GM21737 (cell line): ENCODE results near the gene ZNF618.

Experiments
- ATAC-seq: cut with Tn5 transposase; IDR thresholded peaks from one replicate; pipeline ENCODE4 v1.9.1; 2021; ENCODE audit warnings: mild to moderate bottlenecking, moderate library complexity; ENCODE audit not compliant: unreplicated experiment

ZNF618 gene

DNA sequence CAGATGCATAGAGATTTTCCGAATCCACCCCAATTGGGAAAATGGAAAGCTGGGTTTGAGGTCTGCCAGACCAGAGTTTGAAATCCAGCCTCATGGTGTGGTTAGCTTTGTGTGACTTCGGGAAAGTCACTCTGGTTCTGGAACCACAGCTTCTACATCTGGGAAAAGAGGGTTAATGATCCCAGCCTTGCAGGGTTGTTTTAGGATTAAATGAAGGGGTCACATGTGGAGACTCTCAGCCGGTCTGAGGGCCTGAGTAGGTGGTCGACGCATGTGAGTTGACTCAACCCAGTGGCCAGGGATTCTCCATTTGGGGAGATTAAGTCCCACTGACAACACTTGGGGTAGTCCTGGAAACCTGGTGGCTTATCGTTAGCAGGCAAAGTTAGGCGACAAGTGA, 6.1 kb downstream of the ZNF618 start:
- no peak for ATAC-seq

DNA sequence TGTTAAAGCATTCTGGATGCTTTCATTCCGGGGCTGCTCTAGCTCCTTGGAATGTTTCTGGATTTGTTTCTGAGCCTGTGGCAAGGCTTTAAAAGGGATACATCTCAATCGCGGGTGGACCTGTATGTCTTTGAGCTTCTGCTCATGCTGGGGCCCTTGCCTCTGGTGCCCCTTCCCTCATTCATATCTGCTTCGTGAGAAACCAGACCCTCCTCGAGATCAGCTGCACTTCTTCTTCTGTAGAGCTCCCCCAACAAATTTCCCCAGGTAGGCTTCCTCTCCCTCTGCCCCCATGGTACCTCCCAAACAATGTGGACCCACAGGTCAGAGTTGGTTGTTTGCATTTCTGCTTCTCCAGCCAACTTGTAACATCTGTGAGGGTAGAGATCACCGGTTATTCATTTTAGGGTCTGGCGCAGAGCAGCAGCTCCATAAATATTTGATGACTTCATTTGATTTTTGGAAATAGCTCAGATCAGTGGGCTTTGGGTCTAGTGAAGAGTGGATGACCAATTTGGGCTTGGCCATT, 6.6 kb downstream of the ZNF618 start:
- no peak for ATAC-seq

DNA sequence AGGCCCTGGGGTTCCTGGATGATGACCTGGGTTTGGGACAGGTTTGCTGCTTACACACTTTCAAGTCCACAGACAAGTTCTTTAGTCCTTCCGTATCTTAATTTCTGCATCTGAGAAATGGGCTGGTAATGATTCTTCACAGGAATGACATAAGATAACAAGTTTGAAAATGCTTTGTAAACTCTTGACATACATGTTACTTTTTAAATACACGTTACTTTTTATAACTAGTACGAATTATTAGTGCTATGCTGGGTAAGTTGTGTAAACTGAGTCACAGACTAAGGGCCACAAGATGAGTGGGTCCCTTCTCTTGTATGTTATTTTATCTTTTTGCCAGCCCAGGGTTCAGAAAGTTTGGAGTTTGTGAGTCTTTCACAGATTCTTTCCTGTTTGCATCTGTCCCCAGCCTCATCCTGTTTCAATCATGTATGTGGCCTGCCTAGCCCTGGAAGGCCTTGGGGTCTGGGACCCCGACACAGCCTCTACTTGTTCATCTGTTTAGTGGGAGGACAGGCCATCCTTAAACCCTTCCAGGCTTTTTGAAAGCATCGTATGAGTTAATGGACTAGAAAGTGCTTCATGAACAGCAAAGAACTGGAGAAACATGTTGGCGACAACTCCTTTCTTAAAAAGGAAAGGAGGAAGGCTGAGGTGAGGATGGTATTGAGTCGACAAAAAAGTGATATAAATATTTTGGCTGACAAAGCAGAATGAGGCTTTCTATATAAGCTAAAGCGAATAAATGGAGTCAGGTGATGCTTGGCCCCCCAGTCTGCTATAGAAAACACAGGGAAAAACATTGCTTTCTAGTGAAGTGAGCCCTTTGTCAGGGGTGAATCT, 9.3 kb downstream of the ZNF618 start:
- ATAC-seq: no peak

DNA sequence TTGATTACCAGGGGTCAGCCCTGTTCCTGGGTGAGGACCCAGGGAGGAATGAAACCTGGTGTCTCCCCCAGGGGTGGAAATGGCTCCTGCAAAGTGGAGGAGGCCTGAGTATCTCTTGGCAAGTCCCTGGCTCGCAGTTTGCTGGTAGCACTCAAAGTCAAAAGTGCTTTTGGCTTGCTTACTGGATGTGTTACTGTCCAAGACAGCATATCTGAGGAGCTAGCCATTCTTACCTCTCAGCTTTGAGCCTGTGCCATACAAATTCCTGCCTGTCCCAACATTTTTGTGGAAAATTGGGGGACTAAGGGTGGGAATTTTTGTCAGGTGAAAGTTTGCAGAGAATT, 9.9 kb downstream of the ZNF618 start:
- no peak for ATAC-seq

DNA sequence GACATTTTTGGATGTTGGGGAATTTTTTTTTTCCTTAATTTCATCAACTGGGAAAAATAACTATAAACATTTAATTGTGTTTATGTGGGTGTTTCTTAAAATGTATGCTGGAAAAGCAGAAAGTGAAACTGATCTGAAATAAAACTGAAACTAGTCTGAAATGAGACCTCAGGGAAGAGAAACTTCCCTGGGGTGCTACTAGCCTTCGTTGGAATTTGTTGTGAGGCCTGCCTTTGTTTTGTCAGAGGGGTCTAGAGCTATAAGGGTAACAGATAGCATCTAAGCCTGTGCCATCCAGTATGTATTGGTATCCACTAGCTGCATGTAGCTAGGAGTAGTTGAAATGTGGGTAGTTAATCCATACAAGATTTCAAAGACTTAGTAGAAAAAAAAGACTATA, 10.4 kb downstream of the ZNF618 start:
- ATAC-seq: no peak

DNA sequence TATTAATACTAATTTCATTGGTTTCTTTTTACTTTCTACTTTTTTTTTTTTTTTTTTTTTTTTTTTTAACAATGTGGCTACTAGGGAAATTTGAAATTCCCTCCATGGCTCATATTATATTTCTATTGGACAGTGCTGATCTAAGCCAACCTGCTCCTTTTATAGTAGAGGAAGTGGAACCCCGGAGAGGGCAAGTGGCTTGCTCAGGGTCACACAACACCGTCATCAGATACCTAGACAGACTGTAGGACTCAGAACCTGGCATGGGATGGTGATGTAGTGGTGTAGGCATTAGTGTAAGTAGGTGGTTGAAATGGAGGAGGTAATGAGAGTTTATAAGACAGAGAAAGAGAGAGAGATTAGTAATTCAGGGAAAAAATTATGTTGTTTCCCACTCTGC, 10.8 kb downstream of the ZNF618 start:
- ATAC-seq: no peak

DNA sequence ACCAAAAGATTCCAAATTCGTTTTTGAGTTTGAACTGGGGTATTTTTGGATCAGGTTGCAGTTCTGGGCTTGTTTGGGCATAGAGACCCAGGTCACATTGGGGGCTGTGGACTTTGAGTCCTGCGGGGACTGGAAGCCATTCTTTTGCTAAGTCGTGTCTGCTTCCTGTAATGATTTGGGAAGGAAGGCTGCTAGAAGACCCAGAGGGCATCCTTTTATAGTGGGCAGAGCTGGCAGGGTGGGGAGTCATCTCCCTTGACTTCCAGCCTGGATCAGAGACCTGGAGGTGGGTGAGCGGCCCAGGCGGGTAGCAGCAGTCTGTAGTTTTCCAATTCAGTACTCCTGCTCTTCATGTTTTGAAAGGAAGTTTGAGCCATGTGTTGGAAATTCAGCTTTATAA, 11.3 kb downstream of the ZNF618 start:
- no peak for ATAC-seq

DNA sequence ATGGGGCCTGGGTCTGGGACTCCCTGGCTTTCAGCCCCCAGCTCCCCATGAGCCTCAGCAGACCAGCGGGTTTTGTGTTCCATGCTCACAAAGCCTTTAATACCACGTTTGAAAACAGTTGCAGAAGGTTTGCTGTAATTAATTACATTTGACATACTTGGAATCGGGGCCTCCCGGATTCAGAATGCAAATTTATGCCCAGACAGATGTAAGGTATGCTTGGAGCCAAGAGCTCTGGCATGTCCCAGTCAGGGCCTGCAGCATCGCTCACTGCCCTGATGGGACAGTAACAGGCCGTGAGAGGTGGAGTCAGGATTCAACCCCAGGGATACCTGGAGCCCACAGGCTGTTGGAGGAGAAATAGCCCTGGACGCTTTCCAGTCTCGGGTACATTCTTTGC, 12.2 kb downstream of the ZNF618 start:
- ATAC-seq: no peak

DNA sequence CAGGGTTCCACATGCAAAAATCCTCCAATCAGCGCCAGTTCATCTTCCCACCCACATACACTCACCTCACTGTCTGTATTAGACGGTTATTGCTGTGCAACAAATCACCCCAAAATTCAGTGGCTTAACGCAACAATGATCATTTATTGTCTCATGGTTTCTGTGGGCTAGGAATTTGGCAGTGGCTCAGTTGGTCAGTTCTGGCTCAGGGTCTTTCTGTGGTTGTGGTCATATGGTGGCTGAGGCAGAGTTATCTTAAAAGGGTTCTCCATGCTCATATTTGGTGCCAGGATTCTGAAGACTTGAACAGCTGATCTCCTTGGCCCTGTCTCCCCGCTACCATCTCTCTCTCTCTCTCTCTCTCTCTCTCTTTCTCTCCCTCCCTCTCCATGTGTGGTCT, 12.9 kb downstream of the ZNF618 start:
- no peak for ATAC-seq

DNA sequence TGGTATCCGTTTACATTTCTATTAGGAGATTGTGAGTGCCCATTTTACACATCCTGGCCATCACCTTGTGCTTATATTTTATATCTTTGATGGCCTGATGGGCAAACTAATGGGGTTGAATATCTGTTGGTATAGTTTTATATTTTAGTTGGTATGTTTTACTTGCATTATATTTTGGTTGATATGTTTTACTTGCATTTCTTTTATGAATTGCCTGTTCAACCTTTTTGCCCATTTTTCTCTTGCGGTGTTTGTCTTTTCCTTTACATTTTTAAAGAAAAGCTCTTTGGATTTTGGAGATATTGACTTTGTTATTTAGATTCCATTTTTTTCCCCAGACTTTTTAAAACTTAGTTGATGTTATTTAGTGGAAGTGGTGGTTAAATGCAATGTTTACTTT, 14.6 kb downstream of the ZNF618 start:
- no peak for ATAC-seq

DNA sequence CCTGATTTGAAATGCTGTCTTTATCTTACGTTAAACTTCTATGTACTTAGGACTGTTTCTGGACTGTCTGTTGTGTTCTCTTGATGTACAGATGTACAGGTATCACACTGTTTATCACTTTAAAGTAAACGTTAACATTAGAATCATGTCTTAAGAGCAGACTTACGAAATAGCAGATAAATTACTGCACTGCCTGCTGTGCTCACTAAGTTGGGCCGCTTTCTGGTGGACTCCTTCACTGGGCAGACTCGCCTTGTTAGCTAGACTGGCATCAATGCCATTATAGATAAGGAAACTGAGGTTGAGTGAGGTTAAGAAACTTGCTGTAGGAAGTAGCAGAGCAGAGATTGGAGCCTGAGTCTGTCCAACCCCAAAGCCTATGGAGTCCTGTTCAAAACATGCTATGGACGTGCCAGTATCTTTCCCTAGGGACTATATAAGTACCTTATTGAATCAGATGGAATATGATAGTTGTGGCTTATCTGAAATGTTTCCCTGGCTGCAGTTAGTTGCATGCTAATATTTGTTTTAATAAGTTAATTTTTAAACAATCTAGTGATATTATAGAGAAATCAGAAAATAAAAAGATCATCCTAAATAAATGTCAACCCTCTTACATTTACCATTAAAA, 16.9 kb downstream of the ZNF618 start:
- no peak for ATAC-seq

DNA sequence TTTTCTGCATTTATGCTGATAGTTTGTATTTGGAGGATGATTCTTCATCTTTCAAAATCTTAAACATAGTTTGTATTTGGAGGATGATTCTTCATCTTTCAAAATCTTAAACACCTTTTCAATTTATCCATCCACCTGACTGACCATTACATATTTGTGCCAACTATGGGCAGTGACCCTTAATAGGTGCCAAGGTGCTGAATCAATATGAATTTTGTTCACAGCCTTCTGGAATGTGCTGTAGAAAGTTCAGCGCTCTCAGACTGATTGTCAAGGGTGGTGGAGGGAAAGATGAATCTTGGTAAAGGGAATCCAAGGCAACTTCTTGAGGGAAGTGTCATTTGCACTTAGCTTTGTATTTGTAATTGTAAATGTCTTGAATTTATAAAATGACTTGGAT, 18.1 kb downstream of the ZNF618 start:
- ATAC-seq: no peak

DNA sequence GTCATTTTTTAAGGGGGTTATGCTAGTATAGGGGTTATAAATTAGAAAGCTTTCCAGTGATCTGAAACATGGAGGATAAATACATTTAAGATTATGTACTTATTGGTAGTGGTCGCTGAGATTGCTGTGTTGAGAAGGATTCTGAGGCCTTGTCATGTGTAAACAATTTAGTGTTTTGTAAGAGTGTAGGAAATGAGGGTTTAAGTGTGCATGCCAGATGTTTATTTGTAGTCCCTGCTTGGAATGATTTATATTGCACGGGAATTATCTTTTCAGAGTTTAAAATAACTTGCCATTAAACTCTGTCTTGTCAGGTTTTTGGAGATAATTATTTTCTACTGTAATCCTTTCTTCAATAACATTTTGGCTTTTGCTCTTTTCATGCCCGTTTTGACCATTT, 19.4 kb downstream of the ZNF618 start:
- ATAC-seq: no peak

DNA sequence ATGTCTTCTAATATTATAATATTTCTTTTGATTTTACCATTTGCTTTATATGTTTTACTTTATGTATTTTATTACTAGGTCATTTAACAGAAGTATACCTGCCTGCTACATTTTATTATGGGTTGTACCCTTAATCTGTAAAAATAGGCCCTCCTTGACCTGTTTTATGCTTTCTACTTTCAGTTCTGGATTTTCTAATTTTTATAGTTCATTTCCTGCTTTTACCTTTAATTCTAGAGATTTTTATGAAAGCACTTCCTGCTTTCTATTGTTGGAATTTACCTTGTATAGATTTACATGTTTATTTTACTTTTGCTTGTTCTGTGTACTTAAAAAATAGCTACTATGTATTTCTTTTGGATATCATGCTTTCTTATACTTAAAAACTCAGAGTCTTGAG, 20.6 kb downstream of the ZNF618 start:
- no peak for ATAC-seq

DNA sequence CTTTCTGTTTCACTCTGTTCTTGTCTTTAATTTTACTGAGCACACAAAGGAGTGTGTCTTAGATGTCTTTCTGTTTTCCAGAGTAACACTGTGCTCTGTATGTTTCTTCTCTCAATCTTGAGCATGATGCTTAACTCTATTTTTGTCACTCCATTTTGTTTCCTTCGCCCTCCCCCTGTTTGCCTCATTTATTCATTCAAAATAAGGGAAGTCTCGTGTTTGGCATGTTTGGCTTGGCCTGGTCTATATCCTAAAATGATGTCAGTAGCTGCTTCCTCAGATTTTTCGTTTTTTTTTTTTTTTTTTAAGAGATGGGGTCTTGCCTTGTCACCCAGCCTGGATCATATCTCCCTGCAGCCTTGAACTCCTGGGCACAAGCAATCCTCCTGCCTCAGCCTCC, 22.0 kb downstream of the ZNF618 start:
- no peak for ATAC-seq

DNA sequence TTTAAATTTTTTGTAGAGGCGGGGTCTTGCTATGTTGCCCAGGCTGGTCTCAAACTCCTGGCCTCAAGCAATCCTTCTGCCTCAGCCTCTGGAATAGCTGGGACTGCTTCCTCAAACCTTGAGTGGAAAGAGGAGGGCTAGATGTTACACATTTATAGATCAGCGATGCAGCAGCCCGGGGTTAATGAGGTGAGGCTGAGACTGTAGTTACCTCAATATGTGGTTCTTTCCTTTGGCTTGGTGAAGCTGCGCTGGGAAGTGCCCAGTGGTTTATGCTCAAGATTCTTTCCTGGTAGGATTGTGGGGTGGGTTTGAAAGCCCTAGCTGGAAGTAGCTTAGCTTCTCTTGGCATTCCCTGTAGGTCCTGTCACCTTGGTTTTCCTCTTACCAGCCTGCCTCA, 22.5 kb downstream of the ZNF618 start:
- no peak for ATAC-seq

DNA sequence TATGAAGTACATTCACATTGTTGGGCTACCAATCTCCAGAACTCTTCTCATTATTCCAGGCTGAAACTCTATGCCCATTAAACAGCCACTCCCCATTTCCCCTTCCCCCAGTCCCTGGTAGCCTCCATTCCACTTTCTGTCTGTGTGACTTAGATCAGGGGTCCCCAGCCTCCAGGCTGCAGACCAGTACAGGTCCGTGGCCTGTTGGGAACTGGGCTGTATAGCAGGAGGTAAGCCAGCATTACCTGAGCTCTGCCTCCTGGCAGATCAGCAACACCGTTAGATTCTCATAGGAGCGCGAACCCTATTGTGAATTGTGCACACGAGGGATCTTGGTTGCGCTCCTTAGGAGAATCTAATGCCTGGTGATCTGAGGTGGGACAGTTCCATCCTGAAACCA, 23.1 kb downstream of the ZNF618 start:
- no peak for ATAC-seq

DNA sequence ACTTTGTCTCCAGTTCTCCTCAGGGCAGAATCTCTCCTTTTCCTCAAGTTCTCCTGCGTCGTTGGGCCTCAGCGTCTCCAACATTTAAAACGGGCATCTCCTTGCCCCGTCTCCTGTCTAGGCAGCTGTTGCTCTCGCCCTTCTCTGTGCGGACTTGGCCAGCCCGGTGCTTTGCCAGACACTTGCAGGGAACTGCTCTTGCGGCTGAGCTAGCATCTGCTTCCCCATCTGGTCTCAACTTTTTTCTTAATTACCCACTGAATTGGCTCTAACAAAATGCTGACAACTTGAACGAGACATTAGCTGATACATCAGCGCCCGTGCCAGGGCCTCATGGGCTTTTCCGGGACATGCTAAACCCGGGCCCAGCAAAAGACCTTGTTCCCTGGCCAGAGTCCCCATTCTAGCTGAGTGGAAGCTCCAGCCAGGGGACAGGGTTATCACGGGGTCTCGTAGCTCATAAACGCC, 25.1 kb downstream of the ZNF618 start:
- ATAC-seq: no peak

DNA sequence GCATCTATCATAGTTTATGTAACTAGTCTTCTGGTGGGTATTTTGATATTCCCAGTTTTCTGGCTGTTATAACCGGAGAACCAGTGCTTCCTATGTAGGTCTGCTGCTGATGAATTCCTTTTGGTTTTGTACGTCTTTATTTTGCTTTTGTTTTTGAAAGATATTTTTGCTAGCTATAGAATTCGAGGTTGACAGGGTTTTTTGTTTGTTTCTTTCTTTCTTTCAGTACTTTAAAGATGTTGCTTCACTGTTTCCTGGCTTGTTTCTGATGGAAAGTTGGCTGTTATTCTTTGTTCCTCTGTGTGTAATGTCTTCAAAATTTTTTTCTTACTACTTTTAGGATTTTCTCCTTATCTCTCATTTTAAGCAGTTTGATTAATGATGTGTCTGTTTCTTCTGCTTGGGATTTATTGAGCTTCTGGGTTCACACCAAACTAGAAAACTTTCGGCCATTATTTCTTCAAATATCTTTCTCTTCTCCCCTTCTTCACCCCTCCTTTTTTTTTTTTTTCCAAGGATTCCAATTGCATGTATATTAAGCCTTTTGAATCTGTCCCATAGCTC, 27.5 kb downstream of the ZNF618 start:
- no peak for ATAC-seq

DNA sequence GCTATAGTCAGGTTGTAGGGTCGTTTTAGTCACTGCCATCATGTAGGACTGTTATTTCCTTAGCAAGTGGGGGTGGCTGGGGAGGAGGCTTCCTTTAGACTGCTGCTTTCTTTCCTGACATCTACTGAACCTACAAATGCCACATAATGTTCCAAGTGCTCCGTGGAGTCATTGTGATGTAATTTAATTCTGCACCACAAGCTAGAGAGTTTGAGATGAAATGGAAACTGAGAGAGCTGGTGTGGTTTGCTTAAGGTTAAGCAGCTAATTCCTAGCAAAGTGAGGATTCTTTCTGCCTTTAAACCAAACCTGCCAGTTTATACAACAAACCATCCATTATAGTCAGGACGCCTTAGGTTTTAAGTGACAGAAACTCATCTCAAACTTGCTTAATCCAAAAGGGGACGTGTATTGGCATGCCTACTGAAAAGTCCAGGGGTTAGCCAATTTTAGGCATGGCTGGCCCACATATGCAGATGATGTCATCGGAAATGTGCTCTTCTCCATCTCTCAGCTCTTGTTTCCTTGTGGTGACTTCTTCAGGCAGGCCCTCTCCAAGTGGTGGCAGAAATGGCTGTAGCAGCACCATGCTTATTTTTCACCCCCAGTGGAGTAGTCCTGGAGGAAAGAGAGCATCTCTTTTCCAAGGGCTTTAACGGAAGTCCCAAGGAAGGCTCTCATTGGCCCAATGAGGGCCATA, 30.5 kb downstream of the ZNF618 start:
- no peak for ATAC-seq

DNA sequence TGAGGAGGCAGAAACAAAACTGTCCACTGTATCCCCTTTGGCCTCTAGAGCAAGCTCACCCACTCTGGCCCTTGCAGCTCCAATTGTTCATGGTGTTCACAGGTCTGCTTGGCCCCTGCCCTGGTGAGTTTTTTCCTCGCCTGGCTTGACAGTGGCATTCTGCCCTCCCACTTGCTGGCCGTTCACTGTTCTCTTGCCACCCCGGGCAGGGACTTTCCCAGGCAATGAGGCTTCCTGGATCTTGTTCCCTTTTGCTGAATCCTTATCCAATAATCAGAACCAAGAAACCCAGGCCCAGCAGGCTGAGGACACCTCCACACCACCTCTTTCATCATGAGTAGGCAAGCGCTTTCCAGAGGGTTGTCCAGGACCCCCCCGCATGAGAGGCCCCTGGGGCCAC, 31.2 kb downstream of the ZNF618 start:
- ATAC-seq: no peak

DNA sequence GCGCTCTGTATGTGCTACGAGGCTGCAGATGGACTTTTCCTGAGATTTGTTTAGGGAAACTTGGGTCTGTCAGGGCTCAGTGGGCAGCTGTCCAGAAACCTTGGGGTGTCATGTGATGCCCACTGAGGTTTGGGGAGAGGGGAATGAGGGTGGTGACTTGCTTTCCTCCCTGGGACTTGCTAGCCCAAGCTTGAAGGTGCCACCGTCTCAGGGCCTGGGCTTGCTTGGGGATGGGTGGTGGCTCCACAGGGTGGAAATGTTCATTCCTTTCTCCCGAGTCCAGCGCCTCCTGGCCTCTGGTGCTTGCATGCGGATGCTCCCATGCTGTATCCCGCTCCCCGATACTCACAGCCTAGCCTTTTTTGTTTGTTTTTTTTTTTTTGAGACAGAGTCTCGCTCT, 33.3 kb downstream of the ZNF618 start:
- ATAC-seq: no peak
